A673 (cell line): ENCODE results near the gene SHROOM4.

Experiments
- CTCF ChIP-seq: fragments of 300-800, 200-600 bp; sonication (generic); conservative IDR thresholded peaks from 2 replicates; pipeline ENCODE4 v1.5.1; 2017; ENCODE audit warnings: low read depth, mild to moderate bottlenecking, antibody characterized with exemption, low read length, moderate library complexity, mixed read lengths
- EZH2 ChIP-seq: fragments of 200-600 bp; sonication (generic); IDR thresholded peaks from 2 replicates; pipeline ENCODE4 v1.6.1; 2017; ENCODE audit warnings: borderline replicate concordance, low read depth, mild to moderate bottlenecking, mixed read lengths, antibody characterized with exemption, low read length; ENCODE audit not compliant: poor library complexity, severe bottlenecking

GRCh38 chrX:50627696-50628095, 186.3 kb downstream of the SHROOM4 start:
- TF ChIP-seq CTCF, result no peak
- TF ChIP-seq EZH2, result no peak
